HUES64 (cell line): ENCODE data around the gene NUDT14.

Experiments
- H3K27ac ChIP-seq: 2 replicates; pipeline ENCODE4 v1.7.0; 2013; ENCODE audit warnings: low read depth, low read length, inconsistent platforms
- H3K27me3 ChIP-seq: 2 replicates; pipeline ENCODE4 v1.6.1; 2013; ENCODE audit warnings: mild to moderate bottlenecking, low read length; ENCODE audit not compliant: insufficient read depth
- H3K36me3 ChIP-seq: 2 replicates; pipeline ENCODE4 v1.6.1; 2013; ENCODE audit warnings: mild to moderate bottlenecking, low read length; ENCODE audit not compliant: insufficient read depth
- H3K4me1 ChIP-seq: 2 replicates; pipeline ENCODE4 v1.6.1; 2013; ENCODE audit warnings: mild to moderate bottlenecking, low read length, moderate library complexity; ENCODE audit not compliant: insufficient read depth
- H3K4me3 ChIP-seq: 2 replicates; pipeline ENCODE4 v1.5.1; 2013; ENCODE audit warnings: mild to moderate bottlenecking, low read length, moderate library complexity
- H3K9ac ChIP-seq: 2 replicates; pipeline ENCODE4 v1.6.1; 2013; ENCODE audit warnings: mild to moderate bottlenecking, low read depth, low read length
- H3K9me3 ChIP-seq: 2 replicates; pipeline ENCODE4 v1.6.1; 2013; ENCODE audit warnings: low read depth, low read length; ENCODE audit not compliant: insufficient read depth
- WGBS: fragments of 150-250, 120-280 bp; methylation state at CpG from one replicate; pipeline ENCODE4 v1.1.7; 2013; ENCODE audit warnings: missing lambda C conversion rate; 5-methylcytosine and 5-hydroxymethylcytosine counted together

Gene NUDT14

GRCh38 chr14:105211758-105212089 is 30.6 kb upstream of the NUDT14 start:
- Histone ChIP-seq H3K4me3 (no peak overlapping the region), H3K27me3 (no peaks in the 10 kb centered on the region), H3K36me3 (peaks cover 11% of the 10 kb centered on the region; the same call in 1 of the 2 replicates), H3K9me3 (no peaks in the 10 kb centered on the region), H3K4me1 (no peaks in the 10 kb centered on the region), H3K9ac (no peak overlapping the region), H3K27ac (no peak overlapping the region)
- WGBS, result 96% methylated on average over 9 of the region's 9 CpGs

DNA sequence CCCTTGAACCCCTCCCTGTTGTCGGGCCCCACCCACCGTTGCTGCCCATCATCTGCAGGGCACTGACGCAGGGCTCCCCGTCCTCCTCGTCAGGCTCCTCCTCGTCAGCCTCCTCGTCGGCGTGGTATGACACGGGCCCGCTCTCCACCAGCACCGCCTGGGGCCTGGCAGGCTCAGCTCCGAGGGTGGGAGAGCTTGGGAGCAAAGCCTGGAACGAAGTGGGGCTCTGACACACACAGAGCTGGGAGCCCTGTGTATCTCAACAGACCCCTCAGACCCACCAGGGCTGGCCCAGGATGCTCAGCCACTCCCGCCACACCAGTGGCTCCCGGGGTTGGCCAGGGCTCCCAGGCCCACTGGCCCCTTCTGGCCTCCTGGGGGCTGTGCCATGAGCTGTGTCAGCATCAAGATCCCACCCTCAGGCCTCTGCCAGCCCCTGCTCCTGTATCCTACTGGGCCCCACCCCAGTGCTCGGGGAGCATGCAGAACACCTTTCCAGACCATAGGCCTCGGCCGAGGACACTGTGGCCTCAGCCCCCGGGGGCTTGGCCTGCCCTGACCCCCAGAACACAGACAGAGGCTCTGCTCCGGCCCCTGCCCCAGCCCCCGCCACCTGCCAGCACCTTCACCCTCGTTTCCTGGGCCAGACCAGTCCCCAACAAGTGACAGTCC is 30.1 kb upstream of the NUDT14 start:
- H3K36me3 ChIP-seq, result peaks cover 11% of the 10 kb centered on the region; the same call in 1 of the 2 replicates
- H3K27me3 ChIP-seq, result no peaks in the 10 kb centered on the region
- no peak overlapping the region for H3K4me3 ChIP-seq
- 93% methylated on average over 23 of the region's 23 CpGs for WGBS
- H3K9me3 ChIP-seq, result no peaks in the 10 kb centered on the region
- H3K9ac ChIP-seq, result no peak overlapping the region
- H3K27ac ChIP-seq, result no peak overlapping the region
- H3K4me1 ChIP-seq, result no peaks in the 10 kb centered on the region

DNA sequence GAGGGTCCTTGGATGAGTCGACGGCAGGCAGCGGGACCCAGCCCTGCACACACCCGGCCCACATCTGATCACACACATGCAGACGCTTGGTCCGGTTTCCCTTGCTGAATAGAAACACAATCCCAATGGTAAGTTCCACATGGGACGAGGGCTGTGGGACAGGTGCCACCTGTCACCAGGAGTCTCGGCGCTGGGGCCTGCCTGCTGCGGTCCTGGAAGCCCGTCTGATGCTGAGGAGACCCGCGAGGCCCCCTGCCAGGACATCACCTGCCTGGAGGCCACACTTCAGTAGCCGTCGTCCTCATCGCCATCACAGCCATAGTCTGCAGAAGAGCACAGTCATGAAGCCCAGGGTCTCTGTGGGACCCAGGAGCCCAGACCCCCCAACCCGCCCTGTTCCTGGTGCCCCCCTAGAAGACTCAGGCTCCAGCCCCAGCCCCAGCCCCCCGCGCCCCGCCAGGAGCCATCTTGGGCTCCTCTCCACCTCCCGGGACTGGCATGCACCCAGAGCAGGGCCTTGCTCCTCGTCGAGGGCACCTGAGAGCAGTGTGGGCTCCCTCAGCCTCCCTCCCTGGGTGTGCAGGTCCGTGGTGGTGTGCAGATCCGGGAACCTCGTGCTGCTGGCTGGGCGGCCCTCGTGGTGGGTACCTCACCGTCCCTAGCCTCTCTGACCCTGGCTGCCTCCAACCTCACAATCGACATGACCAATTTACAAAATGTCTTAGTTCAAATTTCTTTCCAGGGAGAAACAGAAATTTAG is 29.3 kb upstream of the NUDT14 start:
- Histone ChIP-seq H3K27me3 (no peaks in the 10 kb centered on the region), H3K4me3 (no peak overlapping the region), H3K9ac (no peak overlapping the region), H3K9me3 (no peaks in the 10 kb centered on the region), H3K4me1 (no peaks in the 10 kb centered on the region), H3K36me3 (0 out of 2 replicates have a peak, but pooled peaks cover 8% of the 10 kb centered on the region), H3K27ac (no peak overlapping the region)
- 94% methylated on average over 30 of the region's 30 CpGs for WGBS

DNA sequence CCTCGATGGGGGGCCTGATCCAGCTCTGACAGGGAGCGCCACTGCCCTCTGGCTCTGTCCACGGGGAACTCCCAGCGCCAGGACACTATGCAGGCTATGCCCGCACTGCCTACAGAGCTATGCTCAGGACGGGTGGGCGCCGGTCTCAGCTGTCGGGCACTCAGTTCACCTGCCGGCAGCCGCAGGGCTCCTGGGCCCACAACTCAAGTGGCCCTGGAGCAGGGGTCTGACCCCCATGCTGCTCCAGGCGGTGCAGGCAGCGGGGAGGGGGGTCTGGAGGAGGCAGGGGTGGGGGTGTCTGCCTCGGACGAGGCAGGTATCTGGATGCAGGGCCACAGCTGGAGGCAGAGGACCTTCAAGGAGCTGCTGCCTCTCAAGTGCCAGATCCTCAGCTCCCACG is 28.5 kb upstream of the NUDT14 start:
- H3K4me3 ChIP-seq, result no peak overlapping the region
- 95% methylated on average over 16 of the region's 16 CpGs for WGBS
- H3K9ac ChIP-seq, result no peak overlapping the region
- 0 out of 2 replicates have a peak, but pooled peaks cover 8% of the 10 kb centered on the region for H3K36me3 ChIP-seq
- H3K9me3 ChIP-seq, result no peaks in the 10 kb centered on the region
- no peaks in the 10 kb centered on the region for H3K4me1 ChIP-seq
- no peak overlapping the region for H3K27ac ChIP-seq
- no peaks in the 10 kb centered on the region for H3K27me3 ChIP-seq

GRCh38 chr14:105209091-105209490 is 28.0 kb upstream of the NUDT14 start:
- Histone ChIP-seq H3K9me3 (no peaks in the 10 kb centered on the region), H3K4me1 (no peaks in the 10 kb centered on the region), H3K9ac (no peak overlapping the region), H3K27me3 (no peaks in the 10 kb centered on the region), H3K36me3 (0 out of 2 replicates have a peak, but pooled peaks cover 8% of the 10 kb centered on the region), H3K4me3 (no peak overlapping the region), H3K27ac (no peak overlapping the region)
- 94% methylated on average over 8 of the region's 8 CpGs for WGBS

- Histone ChIP-seq H3K4me1 (no peaks in the 10 kb centered on the region), H3K27me3 (no peaks in the 10 kb centered on the region; the same call in 1 of the 2 replicates), H3K36me3 (0 out of 2 replicates have a peak, but pooled peaks cover 8% of the 10 kb centered on the region), H3K9me3 (no peaks in the 10 kb centered on the region), H3K4me3 (no peak overlapping the region), H3K9ac (no peak overlapping the region), H3K27ac (no peak overlapping the region)
- 94% methylated on average over 12 of the region's 12 CpGs for WGBS
Observed at GRCh38 chr14:105208738-105209075, 27.6 kb upstream of the NUDT14 start.

DNA sequence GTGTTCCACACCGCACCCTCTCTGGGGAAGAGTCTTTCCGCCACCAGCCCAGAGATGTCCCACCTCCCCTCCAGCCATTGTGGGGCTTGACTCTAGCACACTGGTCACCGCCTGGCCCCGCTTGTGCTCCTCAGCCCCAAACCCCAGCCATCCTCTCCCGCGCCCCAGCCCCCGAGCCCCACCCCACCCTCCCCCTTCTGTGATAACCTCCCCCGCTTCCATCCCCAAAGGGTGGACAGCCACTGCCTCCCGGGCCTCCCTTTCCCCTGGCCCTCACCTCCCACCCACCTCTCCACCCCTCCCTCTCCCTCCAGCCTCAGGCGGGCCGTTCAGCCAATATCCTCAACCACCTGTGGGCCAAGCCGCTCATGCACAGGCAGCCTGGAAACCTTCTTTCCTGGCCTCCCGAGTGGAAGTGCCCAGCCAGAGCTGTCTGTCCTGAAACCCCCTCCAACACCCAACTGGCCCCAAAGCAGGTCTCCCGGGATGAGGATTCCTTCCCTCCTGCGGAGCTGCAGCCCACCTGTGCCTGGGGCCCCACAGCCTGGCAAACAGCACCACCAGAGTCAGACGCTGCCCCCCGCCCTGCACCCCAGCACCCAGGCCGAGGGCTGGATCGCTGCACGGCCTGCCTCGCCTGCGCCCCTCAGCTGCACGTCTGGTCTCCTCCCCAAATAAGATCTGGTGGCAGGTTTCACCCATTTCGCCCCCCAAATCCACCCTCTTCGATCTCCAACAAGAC is 27.1 kb upstream of the NUDT14 start:
- Histone ChIP-seq H3K4me1 (no peaks in the 10 kb centered on the region), H3K9ac (no peak overlapping the region), H3K27ac (no peak overlapping the region), H3K9me3 (no peaks in the 10 kb centered on the region), H3K27me3 (no peaks in the 10 kb centered on the region; the same call in 1 of the 2 replicates), H3K4me3 (no peak overlapping the region), H3K36me3 (0 out of 2 replicates have a peak, but pooled peaks cover 8% of the 10 kb centered on the region)
- 91% methylated on average over 24 of the region's 25 CpGs for WGBS

DNA sequence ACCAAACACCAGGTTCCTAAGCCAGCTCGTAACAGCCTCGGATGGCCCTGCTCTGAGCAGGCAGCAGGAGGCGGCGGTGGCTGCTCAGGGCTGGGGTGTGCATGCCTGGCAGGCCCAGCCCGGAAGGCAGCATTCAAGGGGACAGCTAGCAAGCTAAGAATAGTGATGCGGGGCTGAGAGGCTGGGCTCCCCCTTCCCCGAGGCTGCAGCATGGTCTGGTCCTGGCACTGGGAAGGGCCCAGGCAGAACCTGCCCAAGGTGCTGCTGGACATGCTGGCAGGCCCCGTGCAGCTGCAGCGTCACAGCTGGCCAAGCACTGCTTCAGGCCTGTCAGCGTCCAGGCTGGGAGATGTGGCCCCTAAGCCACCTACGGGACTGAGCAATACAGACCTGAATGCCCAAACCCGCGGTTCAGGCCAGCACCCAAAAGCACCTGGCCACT is 26.4 kb upstream of the NUDT14 start:
- 87% methylated on average over 13 of the region's 13 CpGs for WGBS
- H3K9ac ChIP-seq, result no peak overlapping the region
- H3K27ac ChIP-seq, result no peak overlapping the region
- no peaks in the 10 kb centered on the region for H3K4me1 ChIP-seq
- H3K36me3 ChIP-seq, result 0 out of 2 replicates have a peak, but pooled peaks cover 8% of the 10 kb centered on the region
- H3K9me3 ChIP-seq, result no peaks in the 10 kb centered on the region
- H3K27me3 ChIP-seq, result no peaks in the 10 kb centered on the region; the same call in 1 of the 2 replicates
- no peak overlapping the region for H3K4me3 ChIP-seq

- WGBS, result 86% methylated on average over 5 of the region's 5 CpGs
- Histone ChIP-seq H3K27ac (no peak overlapping the region), H3K27me3 (no peaks in the 10 kb centered on the region; the same call in 1 of the 2 replicates), H3K9ac (no peak overlapping the region), H3K9me3 (no peaks in the 10 kb centered on the region), H3K4me3 (no peak overlapping the region), H3K4me1 (no peaks in the 10 kb centered on the region), H3K36me3 (0 out of 2 replicates have a peak, but pooled peaks cover 8% of the 10 kb centered on the region)
Observed at GRCh38 chr14:105206873-105207272, 25.8 kb upstream of the NUDT14 start.

DNA sequence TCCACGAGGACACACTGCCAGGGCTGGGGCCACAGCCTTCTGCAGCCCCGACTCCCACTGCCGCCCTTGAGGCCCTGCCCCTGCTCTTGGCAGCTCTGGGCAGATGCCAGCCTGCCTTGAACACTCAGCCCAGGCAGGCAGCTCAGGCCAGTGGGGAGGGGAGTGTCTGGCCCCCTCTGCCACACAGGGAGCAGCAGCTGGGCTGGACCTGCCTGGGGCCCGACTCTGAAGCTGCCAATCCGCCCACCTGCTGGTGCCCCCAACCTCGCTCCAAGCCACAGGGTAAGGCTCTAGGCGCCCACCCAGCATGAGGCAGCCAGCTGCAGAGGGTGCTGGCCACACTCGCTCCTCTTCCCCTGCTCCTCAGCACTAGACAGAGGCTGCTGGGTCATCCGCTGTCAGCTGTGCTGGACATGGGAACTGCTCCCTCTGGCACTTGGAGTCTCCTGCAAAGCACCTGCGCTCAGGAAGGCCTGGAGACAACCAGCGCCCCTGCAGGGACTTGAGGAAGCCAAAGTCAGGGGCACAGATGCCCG is 24.6 kb upstream of the NUDT14 start:
- no peaks in the 10 kb centered on the region for H3K4me1 ChIP-seq
- no peaks in the 10 kb centered on the region; the same call in 1 of the 2 replicates for H3K27me3 ChIP-seq
- 81% methylated on average over 12 of the region's 12 CpGs for WGBS
- H3K36me3 ChIP-seq, result 0 out of 2 replicates have a peak, but pooled peaks cover 7% of the 10 kb centered on the region
- no peak overlapping the region for H3K4me3 ChIP-seq
- no peak overlapping the region for H3K9ac ChIP-seq
- H3K27ac ChIP-seq, result no peak overlapping the region
- H3K9me3 ChIP-seq, result no peaks in the 10 kb centered on the region
